ENCODE data around the gene TAB2. TPM values are rescaled to one million over a fixed set of nuclear protein-coding genes. Genes with fewer than 3 reads are reported as not detected.

TAB2 gene
- total and polyA plus RNA-seq, 7 donors, result 35.9 to 86.0 (median 56.5) TPM

DNA sequence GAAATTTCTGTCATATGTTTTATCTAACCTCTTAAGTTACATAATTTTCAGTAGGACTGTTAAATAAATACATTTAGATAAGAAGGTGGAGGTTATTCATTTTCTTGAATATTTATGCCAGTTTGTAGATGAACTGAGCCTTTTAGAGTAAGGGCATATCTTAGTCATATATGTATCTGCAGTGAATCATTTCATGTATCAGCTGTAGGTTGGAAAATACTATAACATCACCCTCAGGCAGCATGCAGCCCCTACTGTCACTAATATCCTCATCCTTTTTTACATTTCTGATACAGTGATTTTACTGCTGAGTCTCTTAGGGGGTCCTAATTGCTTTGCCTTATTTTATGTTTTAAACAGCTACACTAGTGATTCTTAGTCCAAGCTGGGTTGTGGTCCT lies 63.0 kb downstream of the TAB2 start:
- ATAC-seq, result no peak
- H3K4me1 ChIP-seq, result peaks cover under 1% of the 10 kb centered on the region

DNA sequence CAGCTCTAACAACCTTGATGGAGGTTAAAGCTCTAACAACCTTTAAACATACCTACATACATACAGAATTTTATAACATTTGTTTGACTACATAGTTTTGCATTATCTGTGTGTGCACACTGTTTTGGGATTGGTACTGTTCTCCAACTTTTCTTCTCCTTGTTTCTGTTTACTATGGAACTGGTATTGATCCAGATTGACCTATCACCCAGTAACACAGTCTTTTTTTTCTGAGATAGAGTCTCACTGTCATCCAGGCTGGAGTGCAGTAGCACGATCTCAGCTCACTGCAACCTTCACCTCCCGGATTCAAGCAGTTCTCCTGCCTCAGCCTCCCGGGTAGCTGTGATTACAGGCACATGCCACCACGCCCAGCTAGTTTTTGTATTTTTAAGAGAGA lies 65.9 kb downstream of the TAB2 start:
- H3K36me3 ChIP-seq (ENCODE audit: insufficient read depth in 1 of 2, low read depth in 1 of 2), result peaks cover 5 to 35% of the 10 kb centered on the region in 2 donors
- DNase-seq (no peak), ATAC-seq (no peak)
- no peaks in the 10 kb centered on the region for H3K9me3 ChIP-seq
- H3K27me3 ChIP-seq (ENCODE audit: insufficient read depth in 3 of 3, low read length in 2 of 3), result no peaks in the 10 kb centered on the region
- H3K27ac ChIP-seq, result no peak overlapping the region
- peaks cover 5% of the 10 kb centered on the region for H3K4me1 ChIP-seq
- WGBS, 3 donors, result 95 to 97% (median 96%) methylated on average over 4 of the region's 4 CpGs
- intact Hi-C loops (cut with DNase I), result no loop called here
- TF ChIP-seq, protein P1, sequence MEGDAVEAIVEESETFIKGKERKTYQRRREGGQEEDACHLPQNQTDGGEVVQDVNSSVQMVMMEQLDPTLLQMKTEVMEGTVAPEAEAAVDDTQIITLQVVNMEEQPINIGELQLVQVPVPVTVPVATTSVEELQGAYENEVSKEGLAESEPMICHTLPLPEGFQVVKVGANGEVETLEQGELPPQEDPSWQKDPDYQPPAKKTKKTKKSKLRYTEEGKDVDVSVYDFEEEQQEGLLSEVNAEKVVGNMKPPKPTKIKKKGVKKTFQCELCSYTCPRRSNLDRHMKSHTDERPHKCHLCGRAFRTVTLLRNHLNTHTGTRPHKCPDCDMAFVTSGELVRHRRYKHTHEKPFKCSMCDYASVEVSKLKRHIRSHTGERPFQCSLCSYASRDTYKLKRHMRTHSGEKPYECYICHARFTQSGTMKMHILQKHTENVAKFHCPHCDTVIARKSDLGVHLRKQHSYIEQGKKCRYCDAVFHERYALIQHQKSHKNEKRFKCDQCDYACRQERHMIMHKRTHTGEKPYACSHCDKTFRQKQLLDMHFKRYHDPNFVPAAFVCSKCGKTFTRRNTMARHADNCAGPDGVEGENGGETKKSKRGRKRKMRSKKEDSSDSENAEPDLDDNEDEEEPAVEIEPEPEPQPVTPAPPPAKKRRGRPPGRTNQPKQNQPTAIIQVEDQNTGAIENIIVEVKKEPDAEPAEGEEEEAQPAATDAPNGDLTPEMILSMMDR (IDR thresholded peaks at IDR 0.05), result no peak
- H3K4me3 ChIP-seq, result no peak overlapping the region

More for the DNA sequence above, 63.0 kb downstream of the TAB2 start:
- no peak for DNase-seq
- intact Hi-C loops (cut with DNase I), result no loop called here
- peaks cover 9 to 42% of the 10 kb centered on the region in 2 donors for H3K36me3 ChIP-seq (ENCODE audit: insufficient read depth in 1 of 2, low read depth in 1 of 2)
- H3K27me3 ChIP-seq (ENCODE audit: insufficient read depth in 3 of 3, low read length in 2 of 3), result no peaks in the 10 kb centered on the region
- no peak overlapping the region for H3K27ac ChIP-seq
- H3K4me3 ChIP-seq, result no peak overlapping the region
- H3K9me3 ChIP-seq, result no peaks in the 10 kb centered on the region
- TF ChIP-seq, protein P1 (IDR thresholded peaks at IDR 0.05), result no peak

DNA sequence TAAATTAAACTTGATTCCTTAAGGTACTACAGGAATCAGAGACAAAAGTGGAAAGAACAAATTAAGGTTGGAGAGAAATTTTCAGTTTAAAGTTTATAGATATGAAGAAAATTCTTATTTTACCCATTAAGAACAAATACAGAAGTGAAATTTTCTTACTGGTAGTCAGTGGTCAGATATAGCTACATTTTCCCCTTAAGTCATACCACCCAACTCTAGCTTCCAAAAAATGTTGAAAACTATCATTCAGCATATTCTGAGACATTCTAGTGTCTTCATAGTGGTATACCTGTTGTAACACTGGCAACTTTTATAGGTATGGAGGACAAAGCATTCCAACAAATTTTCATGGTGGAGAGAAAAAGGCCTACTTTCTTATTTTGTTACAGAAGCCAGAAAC lies 67.0 kb downstream of the TAB2 start:
- DNase-seq (no peak), ATAC-seq (no peak)
- H3K4me1 ChIP-seq, result peaks cover 5% of the 10 kb centered on the region
- H3K4me3 ChIP-seq, result no peak overlapping the region
- H3K27me3 ChIP-seq (ENCODE audit: insufficient read depth in 3 of 3, low read length in 2 of 3), result no peaks in the 10 kb centered on the region
- peaks cover 5 to 24% of the 10 kb centered on the region in 2 donors for H3K36me3 ChIP-seq (ENCODE audit: insufficient read depth in 1 of 2, low read depth in 1 of 2)
- intact Hi-C loops (cut with DNase I), result no loop called here
- H3K27ac ChIP-seq, result no peak overlapping the region
- H3K9me3 ChIP-seq, result no peaks in the 10 kb centered on the region
- TF ChIP-seq, protein P1 (IDR thresholded peaks at IDR 0.05), result no peak

DNA sequence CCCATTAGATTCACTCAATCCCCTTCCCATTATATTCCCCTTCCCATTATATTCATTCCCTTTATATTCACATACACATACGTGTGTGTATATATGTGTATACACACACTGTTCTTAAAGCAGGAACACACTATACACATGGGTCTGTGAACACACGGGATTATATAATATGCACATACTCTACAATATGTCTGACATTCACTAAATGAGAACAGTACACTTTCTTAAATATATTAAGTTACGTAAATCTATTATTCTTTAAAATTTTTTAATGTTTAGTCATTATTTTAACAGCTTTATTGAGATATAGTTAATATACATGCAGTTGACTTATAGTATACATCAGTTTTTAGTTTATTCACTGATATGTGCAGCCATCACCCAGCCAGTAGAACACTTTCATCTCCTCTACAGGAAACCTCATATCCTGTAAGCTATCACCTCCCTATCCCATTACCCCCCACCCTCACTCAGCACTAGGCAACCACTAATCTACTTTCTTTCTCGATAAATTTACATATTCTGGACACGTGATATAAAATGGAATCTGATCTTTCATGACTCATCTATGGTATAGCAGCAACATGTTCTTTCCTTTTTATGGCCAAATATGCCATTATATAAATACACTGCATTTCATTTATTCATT lies 68.6 kb downstream of the TAB2 start:
- Histone ChIP-seq H3K9me3 (no peaks in the 10 kb centered on the region), H3K27ac (no peak overlapping the region), H3K27me3 (ENCODE audit: insufficient read depth in 3 of 3, low read length in 2 of 3) (no peaks in the 10 kb centered on the region), H3K36me3 (ENCODE audit: insufficient read depth in 1 of 2, low read depth in 1 of 2) (peaks cover 5 to 9% of the 10 kb centered on the region in 2 donors), H3K4me3 (no peak overlapping the region), H3K4me1 (peaks cover 13% of the 10 kb centered on the region)
- no peak for ATAC-seq
- intact Hi-C loops (cut with DNase I), result loop anchor here in 1 of 2 donors (5.0 kb wide), 1 partner anchor 34 kb away; no protein-coding TSS in a partner anchor
- DNase-seq, result no peak
- TF ChIP-seq, protein P1 (IDR thresholded peaks at IDR 0.05), result no peak
- 97% methylated on average over 5 of the region's 5 CpGs for WGBS, 3 donors
